ENCODE results near the gene ATF4. TPM values are rescaled to one million over a fixed set of nuclear protein-coding genes. Genes with fewer than 3 reads are reported as not detected.

ATF4 gene
- total and polyA plus RNA-seq, 2 of the 13 experiments (the other 11 are each of a cell fraction or from before 2014, with no cell fraction given) = 486 to 1,297 TPM

GRCh38 chr22:39520226-39521105 lies at the start of gene ATF4 (continued):
- TF ChIP-seq HNF4G (IDR thresholded peaks at IDR 0.05; ENCODE audit: borderline replicate concordance, low read depth, low read length) = peak; percentile 22; the same call in 1 of the 2 replicates
- TF ChIP-seq HNF4G (CRISPR knock-in tag; IDR thresholded peaks at IDR 0.05; ENCODE audit: borderline replicate concordance, low read depth) = peak; percentile 64; the same call in 1 of the 2 replicates
- TF ChIP-seq MTF1 (CRISPR knock-in tag; IDR thresholded peaks at IDR 0.05) = peak; percentile 52; the same call in 1 of the 2 replicates
- no peak for TF ChIP-seq ZNF329 (CRISPR knock-in tag; IDR thresholded peaks at IDR 0.05; ENCODE audit: low read depth)
- TF ChIP-seq ZNF101 (CRISPR knock-in tag; IDR thresholded peaks at IDR 0.05; ENCODE audit: borderline replicate concordance, low read depth) = peak; percentile 86; the same call in 1 of the 2 replicates
- TF ChIP-seq TBP (CRISPR knock-in tag; IDR thresholded peaks at IDR 0.05) = no peak
- peak; percentile 96 for TF ChIP-seq ZNF567 (CRISPR knock-in tag; IDR thresholded peaks at IDR 0.05; ENCODE audit: borderline replicate concordance)
- TF ChIP-seq STAT5B (CRISPR knock-in tag; IDR thresholded peaks at IDR 0.05) = 0 out of 2 replicates have a peak, but pooled peaks have one; percentile 37
- peak; percentile 80; the same call in 1 of the 2 replicates for TF ChIP-seq ZNF484 (CRISPR knock-in tag; IDR thresholded peaks at IDR 0.05; ENCODE audit: borderline replicate concordance, low read depth)
- no peak for TF ChIP-seq TEAD3 (CRISPR knock-in tag; optimal IDR thresholded peaks at IDR 0.05; ENCODE audit: borderline replicate concordance)
- peak; percentile 91 for TF ChIP-seq ZNF256 (CRISPR knock-in tag; conservative IDR thresholded peaks at IDR 0.05)
- 0 out of 2 replicates have a peak, but pooled peaks have one; percentile 34 for TF ChIP-seq FOXP4 (CRISPR knock-in tag; IDR thresholded peaks at IDR 0.05)
- peak; percentile 82; the same call in 1 of the 2 replicates for TF ChIP-seq PREB (CRISPR knock-in tag; IDR thresholded peaks at IDR 0.05)
- peak; percentile 85 for TF ChIP-seq BATF2 (CRISPR knock-in tag; IDR thresholded peaks at IDR 0.05)
- peak; percentile 49; the same call in 1 of the 2 replicates for TF ChIP-seq GFI1 (CRISPR knock-in tag; IDR thresholded peaks at IDR 0.05; ENCODE audit: borderline replicate concordance)
- peak; percentile 77 for TF ChIP-seq HIC2 (CRISPR knock-in tag; IDR thresholded peaks at IDR 0.05; ENCODE audit: low read depth)
- peak; percentile 81 for TF ChIP-seq CREB3 (CRISPR knock-in tag; IDR thresholded peaks at IDR 0.05)
- TF ChIP-seq ZGPAT (CRISPR knock-in tag; IDR thresholded peaks at IDR 0.05) = peak; percentile 58

All from HepG2 (cell line).